Urinary bladder (tissue), 4 donors: ENCODE results near the gene ZSCAN9. TPM values are rescaled to one million over a fixed set of nuclear protein-coding genes. Genes with fewer than 3 reads are reported as not detected.
A peak's percentile ranks its signal among the peaks of the same experiment; 100 is the strongest.

Experiments
- DNase-seq: peaks from one replicate; pipeline ENCODE4 v3.0.0-alpha.2; 2015; ENCODE audit errors: extremely low spot score
- H3K27ac ChIP-seq: one replicate; pipeline ENCODE4 v1.5.1; 2013; ENCODE audit warnings: low read depth, mild to moderate bottlenecking, moderate library complexity
- H3K36me3 ChIP-seq: one replicate; pipeline ENCODE4 v1.6.1; 2013; ENCODE audit warnings: mild to moderate bottlenecking, moderate library complexity; ENCODE audit not compliant: insufficient read depth
- H3K4me1 ChIP-seq: one replicate; pipeline ENCODE4 v1.6.1; 2013; ENCODE audit warnings: mild to moderate bottlenecking, moderate library complexity; ENCODE audit not compliant: insufficient read depth
- H3K4me3 ChIP-seq: one replicate; pipeline ENCODE4 v1.5.1; 2013; ENCODE audit warnings: low read depth, low read length
- WGBS: extraction: QIAGEN DNeasy Blood & Tissue Kit; methylation state at CpG from one replicate; pipeline ENCODE4 v1.1.7; 2013; 5-methylcytosine and 5-hydroxymethylcytosine counted together
- polyA plus RNA-seq: library from polyadenylated mRNA; stranded (reverse); fragments of 200-250 nt; gene quantifications from one replicate; pipeline ENCODE4 v1.2.3, GENCODE V29; 2013
- total RNA-seq: library from RNA; depleted of rRNA; stranded (reverse); fragments of >200 nt; gene quantifications from one replicate; pipeline ENCODE4 v1.2.3, GENCODE V29; 2014
- donor health status: healthy with polysubstance abuse.
- donor health status: healthy.

ZSCAN9 gene
- total and polyA plus RNA-seq, 2 donors, result 12.8 to 19.2 TPM

- H3K4me1 ChIP-seq, result no peaks in the 10 kb centered on the region
- no peak overlapping the region for H3K4me3 ChIP-seq
- no peak for DNase-seq
- WGBS, result 97% methylated on average over 1 of the region's 1 CpG
- H3K36me3 ChIP-seq, result peaks cover 1% of the 10 kb centered on the region
- no peak overlapping the region for H3K27ac ChIP-seq
Measured at GRCh38 chr6:28240471-28240870, 15.4 kb downstream of the ZSCAN9 start.

- DNase-seq, result no peak
- peaks cover 11% of the 10 kb centered on the region for H3K36me3 ChIP-seq
- 95% methylated on average over 3 of the region's 3 CpGs for WGBS
Measured at GRCh38 chr6:28243946-28244345, 18.9 kb downstream of the ZSCAN9 start.

GRCh38 chr6:28245206-28245941 lies 20.3 kb downstream of the ZSCAN9 start:
- DNase-seq, result no peak
- Histone ChIP-seq H3K4me1 (no peaks in the 10 kb centered on the region), H3K27ac (no peak overlapping the region), H3K4me3 (no peak overlapping the region), H3K36me3 (peaks cover 11% of the 10 kb centered on the region)
- 90% methylated on average over 6 of the region's 6 CpGs for WGBS

More at GRCh38 chr6:28243946-28244345, 18.9 kb downstream of the ZSCAN9 start:
- no peak overlapping the region for H3K4me3 ChIP-seq
- H3K4me1 ChIP-seq, result no peaks in the 10 kb centered on the region
- no peak overlapping the region for H3K27ac ChIP-seq

DNA sequence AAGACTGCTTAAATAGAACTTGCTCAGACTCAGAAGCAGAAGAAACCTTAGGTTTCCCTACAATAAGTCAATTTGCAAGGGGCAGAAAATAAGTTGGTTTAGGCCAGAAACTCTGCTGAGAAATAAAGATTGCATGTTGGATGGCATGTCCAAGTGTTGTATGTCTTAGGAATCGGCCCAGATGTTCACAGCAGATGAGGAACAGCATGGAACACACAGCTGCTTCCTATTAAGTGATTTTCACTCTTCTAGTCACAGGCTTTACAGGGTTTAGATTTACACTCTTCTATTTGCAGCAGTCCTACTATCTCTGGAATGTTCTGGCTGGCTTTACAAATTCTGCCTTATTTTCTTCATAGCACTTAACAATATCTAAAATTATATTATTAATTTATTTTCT lies 23.8 kb downstream of the ZSCAN9 start:
- no peak for DNase-seq
- peaks cover 11% of the 10 kb centered on the region for H3K36me3 ChIP-seq
- WGBS, result 37% methylated on average over 1 of the region's 1 CpG

DNA sequence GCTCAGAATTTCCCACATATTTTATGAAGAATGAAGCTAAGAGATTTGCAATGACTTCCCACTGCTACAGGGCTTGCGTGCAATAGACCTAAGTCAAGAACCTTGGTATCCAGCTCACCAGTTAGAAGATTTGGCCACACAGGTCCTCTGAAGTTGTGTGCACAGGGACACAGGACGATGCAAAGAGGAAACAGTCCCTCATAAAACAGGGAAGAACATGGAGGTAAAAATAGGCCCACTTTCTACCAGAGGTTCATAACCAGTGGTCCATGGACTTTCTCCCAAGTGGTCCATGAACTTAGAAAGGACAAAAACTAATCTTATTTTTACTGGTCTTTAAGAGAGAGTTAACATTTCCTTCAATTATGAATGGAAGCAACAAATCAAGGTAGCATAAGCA lies 25.7 kb downstream of the ZSCAN9 start:
- peaks cover 4% of the 10 kb centered on the region for H3K4me1 ChIP-seq
- peaks cover 9% of the 10 kb centered on the region for H3K36me3 ChIP-seq
- 78% methylated on average over 2 of the region's 2 CpGs for WGBS
- H3K27ac ChIP-seq, result no peak overlapping the region
- no peak for DNase-seq
- H3K4me3 ChIP-seq, result no peak overlapping the region

More for the DNA sequence above, 23.8 kb downstream of the ZSCAN9 start:
- Histone ChIP-seq H3K27ac (no peak overlapping the region), H3K4me3 (no peak overlapping the region), H3K4me1 (peaks cover 4% of the 10 kb centered on the region)

DNA sequence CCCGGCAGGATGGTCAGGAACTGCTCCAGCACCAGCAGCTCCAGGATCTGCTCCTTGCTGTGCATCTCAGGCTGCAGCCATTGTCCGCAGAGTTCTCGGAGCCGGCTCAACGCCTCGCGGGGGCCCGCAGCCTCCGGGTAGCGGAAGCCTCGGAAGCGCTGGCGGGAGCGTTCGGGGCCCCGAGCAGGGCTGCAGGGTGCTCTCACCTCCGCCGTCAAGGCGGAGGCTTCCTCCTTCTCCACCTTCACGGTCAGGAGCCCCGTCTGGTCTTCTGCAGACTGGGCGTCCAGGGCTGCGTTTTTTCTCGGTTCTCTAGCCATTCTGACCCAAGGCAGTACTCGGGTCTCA lies 26.6 kb downstream of the ZSCAN9 start:
- peaks cover under 1% of the 10 kb centered on the region for H3K36me3 ChIP-seq
- H3K4me1 ChIP-seq, result peaks cover 4% of the 10 kb centered on the region
- peak overlapping the region; percentile 83 for H3K4me3 ChIP-seq
- no peak for DNase-seq
- under 1% methylated on average over 25 of the region's 25 CpGs for WGBS
- H3K27ac ChIP-seq, result no peak overlapping the region

DNA sequence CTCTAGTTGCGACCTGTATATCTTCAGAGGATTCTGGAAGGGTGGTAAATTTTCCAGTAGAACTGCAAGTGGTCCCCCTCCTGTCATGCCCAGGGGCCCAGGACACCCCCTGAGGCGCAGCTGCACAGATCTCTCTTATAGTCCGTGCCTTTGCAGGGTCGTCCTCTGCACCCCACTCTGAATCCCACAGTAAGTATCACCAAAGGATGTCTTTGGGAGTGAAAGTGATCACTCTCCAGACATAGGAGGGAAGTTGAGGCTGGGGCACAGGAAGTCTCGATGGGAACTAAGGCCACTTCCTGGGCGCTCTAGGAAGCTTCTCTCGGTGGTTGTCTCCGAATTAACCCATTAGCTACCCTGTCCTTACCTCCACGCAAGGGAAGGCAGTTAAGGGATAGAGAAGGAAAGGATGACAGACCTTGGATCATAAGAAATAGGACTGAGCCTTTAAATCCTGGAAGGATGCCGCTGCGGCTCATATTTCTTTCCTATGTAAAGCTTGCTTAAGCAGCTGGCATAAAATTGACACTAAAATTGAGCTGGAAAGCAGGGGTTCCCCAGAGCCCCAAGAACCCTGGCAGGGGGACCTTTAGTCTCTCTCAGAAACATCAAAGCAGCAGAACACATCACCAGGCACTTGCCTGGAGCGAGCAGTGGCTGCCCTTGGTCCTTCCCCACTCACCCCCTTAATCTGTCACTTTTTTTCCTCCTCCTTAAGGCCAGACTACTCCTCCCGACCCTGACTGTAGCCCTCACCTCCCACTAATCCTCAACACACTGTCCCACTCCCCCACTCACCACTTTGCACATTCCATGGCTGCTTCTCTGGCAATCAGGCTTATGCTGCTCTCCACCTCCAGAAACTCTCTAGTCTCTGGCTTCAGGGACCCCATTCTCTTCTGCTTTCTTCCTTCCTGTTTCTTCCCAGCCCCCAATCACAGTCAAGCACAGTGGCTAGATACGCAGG lies 27.2 kb downstream of the ZSCAN9 start, which contains the start of gene ZKSCAN4:
ZKSCAN4 (minus strand) TSS at position 261 of the 967 bp plus-strand sequence. CDS start 289 bp downstream, outside the sequence.
- WGBS, result 6% methylated on average over 14 of the region's 14 CpGs
- peaks cover 4% of the 10 kb centered on the region for H3K4me1 ChIP-seq
- no peaks in the 10 kb centered on the region for H3K36me3 ChIP-seq
- H3K27ac ChIP-seq, result peak within 1 kb of the TSS; percentile 6
- H3K4me3 ChIP-seq, result peak within 1 kb of the TSS; percentile 83
- DNase-seq, result peak; percentile 64

GRCh38 chr6:28254121-28254519 lies 29.0 kb downstream of the ZSCAN9 start:
- Histone ChIP-seq H3K27ac (no peak overlapping the region), H3K4me1 (peaks cover 4% of the 10 kb centered on the region), H3K4me3 (no peak overlapping the region), H3K36me3 (no peaks in the 10 kb centered on the region)
- DNase-seq, result no peak
- WGBS, result 79% methylated on average over 1 of the region's 1 CpG

DNA sequence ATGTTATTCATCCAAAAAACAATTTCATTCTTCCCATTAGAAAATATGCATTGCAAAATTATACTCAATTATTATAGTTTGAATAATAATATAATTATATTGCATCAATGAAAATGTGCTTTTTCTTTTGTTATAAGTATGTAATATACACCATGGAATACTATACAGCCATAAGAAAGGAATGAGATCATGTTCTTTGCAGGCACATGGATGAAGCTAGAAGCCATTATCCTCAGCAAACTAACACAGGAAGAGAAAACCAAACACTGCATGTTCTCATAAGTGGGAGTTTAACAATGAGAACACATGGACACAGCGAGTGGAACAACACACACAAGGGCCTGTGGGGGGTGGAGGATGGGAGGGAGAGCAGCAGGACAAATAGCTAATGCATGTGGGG lies 32.0 kb downstream of the ZSCAN9 start:
- no peak overlapping the region for H3K27ac ChIP-seq
- no peak for DNase-seq
- H3K4me3 ChIP-seq, result no peak overlapping the region
- WGBS, result 0% methylated on average over 1 of the region's 1 CpG
- H3K36me3 ChIP-seq, result no peaks in the 10 kb centered on the region
- H3K4me1 ChIP-seq, result no peaks in the 10 kb centered on the region

GRCh38 chr6:28258877-28259777 lies 34.1 kb downstream of the ZSCAN9 start, which contains the start of gene NKAPL:
NKAPL (plus strand) TSS chr6:28259297; CDS start chr6:28259372, 75 bp downstream.
- Histone ChIP-seq H3K36me3 (no peaks in the 10 kb centered on the region), H3K4me1 (peaks cover 1% of the 10 kb centered on the region), H3K4me3 (peak within 1 kb of the TSS; percentile 14), H3K27ac (no peak within 1 kb of the TSS)
- DNase-seq, result no peak
- 24% methylated on average over 58 of the region's 58 CpGs for WGBS

- 22% methylated on average over 2 of the region's 2 CpGs for WGBS
- H3K27ac ChIP-seq, result no peak overlapping the region
- H3K36me3 ChIP-seq, result no peaks in the 10 kb centered on the region
- H3K4me3 ChIP-seq, result no peak overlapping the region
- peaks cover 3% of the 10 kb centered on the region for H3K4me1 ChIP-seq
- no peak for DNase-seq
Measured at GRCh38 chr6:28263922-28264321, 38.8 kb downstream of the ZSCAN9 start.

DNA sequence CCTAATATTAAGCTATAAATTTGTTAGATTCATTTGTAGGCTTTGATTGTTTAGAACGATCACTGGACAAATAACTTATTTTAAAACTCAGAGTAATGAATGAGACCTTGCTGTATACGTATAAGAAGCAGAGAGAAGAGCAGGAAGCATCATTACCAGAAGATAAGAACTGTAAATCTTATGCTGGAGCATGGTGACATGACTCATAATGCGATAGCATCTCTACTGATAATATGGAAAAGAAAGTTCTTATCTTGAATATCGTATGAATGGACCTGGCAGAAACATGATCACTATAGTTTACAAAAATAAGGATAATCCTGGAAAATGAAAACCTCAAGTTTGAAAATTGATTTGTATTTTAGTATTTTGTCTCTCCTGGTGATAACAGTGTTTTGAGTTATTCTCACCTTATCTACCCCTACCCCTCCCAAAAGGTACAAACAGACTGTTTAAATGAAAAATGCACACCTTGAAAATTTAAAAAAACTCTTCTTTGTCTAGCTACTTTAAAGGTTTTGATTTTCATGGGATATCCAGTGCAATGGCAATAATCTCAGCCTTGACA lies 39.8 kb downstream of the ZSCAN9 start:
- H3K36me3 ChIP-seq, result no peaks in the 10 kb centered on the region
- H3K4me1 ChIP-seq, result peaks cover 3% of the 10 kb centered on the region
- no peak overlapping the region for H3K27ac ChIP-seq
- no peak for DNase-seq
- H3K4me3 ChIP-seq, result no peak overlapping the region
- WGBS, result 47% methylated on average over 4 of the region's 4 CpGs

- H3K27ac ChIP-seq, result no peak overlapping the region
- H3K36me3 ChIP-seq, result no peaks in the 10 kb centered on the region
- 10% methylated on average over 5 of the region's 5 CpGs for WGBS
- no peak for DNase-seq
- peak overlapping the region; percentile 95 for H3K4me3 ChIP-seq
- H3K4me1 ChIP-seq, result peaks cover 3% of the 10 kb centered on the region
Measured at GRCh38 chr6:28266563-28266961, 41.5 kb downstream of the ZSCAN9 start.
